ENCODE measurements around the gene SLC12A2. TPM values are rescaled to one million over a fixed set of nuclear protein-coding genes. Genes with fewer than 3 reads are reported as not detected.

The SLC12A2 gene
- total and polyA plus RNA-seq, 2 experiments from 2014 or later = 7.3 to 14.6 TPM

DNA sequence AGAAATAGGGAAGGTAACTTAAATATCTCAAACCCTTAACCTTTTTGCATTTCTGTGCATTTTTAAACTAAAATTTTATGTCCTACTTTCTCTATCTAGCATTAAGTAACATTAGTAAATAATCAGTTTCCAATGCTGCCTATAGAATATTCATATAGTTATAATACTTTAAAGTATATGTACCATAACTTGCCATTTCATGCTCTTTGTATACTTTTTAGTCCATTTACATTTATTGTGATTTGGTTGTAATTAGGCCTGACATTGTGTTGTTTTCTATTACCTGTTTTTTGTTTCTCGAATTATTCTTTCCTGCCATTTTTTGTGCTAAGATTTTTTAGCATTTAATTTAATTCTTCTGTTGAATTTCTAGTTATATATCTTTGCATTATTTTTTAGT is 13.7 kb downstream of the SLC12A2 start:
- TF ChIP-seq, protein P1, sequence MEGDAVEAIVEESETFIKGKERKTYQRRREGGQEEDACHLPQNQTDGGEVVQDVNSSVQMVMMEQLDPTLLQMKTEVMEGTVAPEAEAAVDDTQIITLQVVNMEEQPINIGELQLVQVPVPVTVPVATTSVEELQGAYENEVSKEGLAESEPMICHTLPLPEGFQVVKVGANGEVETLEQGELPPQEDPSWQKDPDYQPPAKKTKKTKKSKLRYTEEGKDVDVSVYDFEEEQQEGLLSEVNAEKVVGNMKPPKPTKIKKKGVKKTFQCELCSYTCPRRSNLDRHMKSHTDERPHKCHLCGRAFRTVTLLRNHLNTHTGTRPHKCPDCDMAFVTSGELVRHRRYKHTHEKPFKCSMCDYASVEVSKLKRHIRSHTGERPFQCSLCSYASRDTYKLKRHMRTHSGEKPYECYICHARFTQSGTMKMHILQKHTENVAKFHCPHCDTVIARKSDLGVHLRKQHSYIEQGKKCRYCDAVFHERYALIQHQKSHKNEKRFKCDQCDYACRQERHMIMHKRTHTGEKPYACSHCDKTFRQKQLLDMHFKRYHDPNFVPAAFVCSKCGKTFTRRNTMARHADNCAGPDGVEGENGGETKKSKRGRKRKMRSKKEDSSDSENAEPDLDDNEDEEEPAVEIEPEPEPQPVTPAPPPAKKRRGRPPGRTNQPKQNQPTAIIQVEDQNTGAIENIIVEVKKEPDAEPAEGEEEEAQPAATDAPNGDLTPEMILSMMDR (IDR thresholded peaks at IDR 0.05; ENCODE audit: low read depth, low read length) = no peak
- H3K27me3 ChIP-seq = no peaks in the 10 kb centered on the region
- H3K9me3 ChIP-seq (ENCODE audit: low read depth) = no peaks in the 10 kb centered on the region
- DNase-seq (ENCODE audit: low read depth in 1 of 2, low spot score in 1 of 2) = no peak
- no peak overlapping the region for H3K4me3 ChIP-seq
- no peak overlapping the region for H3K27ac ChIP-seq
- H3K36me3 ChIP-seq = no peaks in the 10 kb centered on the region
- H3K4me1 ChIP-seq (ENCODE audit: low read depth) = peaks cover 9% of the 10 kb centered on the region

- H3K27me3 ChIP-seq = no peaks in the 10 kb centered on the region
- TF ChIP-seq, protein P1 (IDR thresholded peaks at IDR 0.05; ENCODE audit: low read depth, low read length) = no peak
- H3K4me3 ChIP-seq = no peak overlapping the region
- no peaks in the 10 kb centered on the region for H3K36me3 ChIP-seq
- no peaks in the 10 kb centered on the region for H3K9me3 ChIP-seq (ENCODE audit: low read depth)
- no peak overlapping the region for H3K27ac ChIP-seq
- no peak for DNase-seq (ENCODE audit: low read depth in 1 of 2, low spot score in 1 of 2)
- H3K4me1 ChIP-seq (ENCODE audit: low read depth) = peaks cover 9% of the 10 kb centered on the region
Observed at GRCh38 chr5:128097781-128098180, 14.2 kb downstream of the SLC12A2 start.

- no peaks in the 10 kb centered on the region for H3K9me3 ChIP-seq (ENCODE audit: low read depth)
- H3K36me3 ChIP-seq = no peaks in the 10 kb centered on the region
- TF ChIP-seq, protein P1 (IDR thresholded peaks at IDR 0.05; ENCODE audit: low read depth, low read length) = no peak
- no peak overlapping the region for H3K4me3 ChIP-seq
- H3K4me1 ChIP-seq (ENCODE audit: low read depth) = peaks cover 9% of the 10 kb centered on the region
- no peak overlapping the region for H3K27ac ChIP-seq
- H3K27me3 ChIP-seq = no peaks in the 10 kb centered on the region
- no peak for DNase-seq (ENCODE audit: low read depth in 1 of 2, low spot score in 1 of 2)
Observed at GRCh38 chr5:128099944-128100343, 16.4 kb downstream of the SLC12A2 start.

- peaks cover 9% of the 10 kb centered on the region for H3K4me1 ChIP-seq (ENCODE audit: low read depth)
- H3K4me3 ChIP-seq = no peak overlapping the region
- no peaks in the 10 kb centered on the region for H3K36me3 ChIP-seq
- DNase-seq (ENCODE audit: low read depth in 1 of 2, low spot score in 1 of 2) = peak in 1 of 2 donors; percentile 6
- H3K27me3 ChIP-seq = no peaks in the 10 kb centered on the region
- TF ChIP-seq, protein P1 (IDR thresholded peaks at IDR 0.05; ENCODE audit: low read depth, low read length) = no peak
- no peak overlapping the region for H3K27ac ChIP-seq
- no peaks in the 10 kb centered on the region for H3K9me3 ChIP-seq (ENCODE audit: low read depth)
Observed at GRCh38 chr5:128100860-128101557, 17.4 kb downstream of the SLC12A2 start.

DNA sequence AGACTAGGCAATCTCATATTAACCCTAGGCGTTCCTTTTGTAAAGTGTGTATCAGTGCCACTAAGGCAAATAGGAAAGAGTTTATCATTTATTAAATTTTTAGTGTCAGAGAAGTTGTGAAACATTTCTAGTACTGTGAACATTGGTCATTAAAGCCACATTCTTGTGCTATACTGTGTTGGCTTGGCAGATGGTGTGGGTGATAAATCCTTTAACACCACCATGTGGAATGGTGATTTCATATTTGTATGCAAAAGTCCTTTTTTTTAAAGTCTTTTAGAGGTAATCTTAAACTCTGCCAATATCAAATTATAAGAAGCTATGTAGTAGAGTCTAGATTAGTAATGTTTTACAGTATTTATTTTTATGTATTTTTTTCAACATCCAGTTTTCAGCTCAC is 18.1 kb downstream of the SLC12A2 start:
- DNase-seq (ENCODE audit: low read depth in 1 of 2, low spot score in 1 of 2) = peak in 1 of 2 donors; percentile 27

More for the DNA sequence above, 18.1 kb downstream of the SLC12A2 start:
- Histone ChIP-seq H3K9me3 (ENCODE audit: low read depth) (no peaks in the 10 kb centered on the region), H3K4me3 (no peak overlapping the region), H3K36me3 (no peaks in the 10 kb centered on the region), H3K4me1 (ENCODE audit: low read depth) (peaks cover 9% of the 10 kb centered on the region), H3K27ac (no peak overlapping the region), H3K27me3 (no peaks in the 10 kb centered on the region)
- TF ChIP-seq, protein P1 (IDR thresholded peaks at IDR 0.05; ENCODE audit: low read depth, low read length) = no peak
